Sigmoid colon (tissue), 7 donors: ENCODE measurements around the gene SHF. TPM values are rescaled to one million over a fixed set of nuclear protein-coding genes. Genes with fewer than 3 reads are reported as not detected.

Source experiments
- DNase-seq: peaks from one replicate; pipeline ENCODE4 v3.0.0-alpha.2; 2019
- H3K27ac ChIP-seq, 4 donors: fragments of 200-600 bp; sonication (generic); one replicate each; pipeline ENCODE4 v1.5.1; 2016 to 2019; ENCODE audit warnings: mild to moderate bottlenecking in 1 of 4
- H3K27me3 ChIP-seq, 3 donors: fragments of 200-600 bp; sonication (generic); one replicate each; pipeline ENCODE4 v1.5.1; 2019; ENCODE audit warnings: mild to moderate bottlenecking in 1 of 3
- H3K36me3 ChIP-seq, 4 donors: fragments of 200-600 bp; sonication (generic); one replicate each; pipeline ENCODE4 v1.5.1; 2016 to 2019
- H3K4me1 ChIP-seq, 4 donors: fragments of 200-600 bp; sonication (generic); one replicate each; pipeline ENCODE4 v1.5.1; 2017 to 2019
- H3K4me3 ChIP-seq, 4 donors: fragments of 200-600 bp; sonication (generic); one replicate each; pipeline ENCODE4 v1.5.1; 2017 to 2019; ENCODE audit warnings: mild to moderate bottlenecking in 2 of 4, moderate library complexity in 1 of 4
- H3K9me3 ChIP-seq, 4 donors: fragments of 200-600 bp in 3 of 4; sonication (generic) in 3 of 4; one replicate each; pipeline versions ENCODE4 v1.5.1 to v1.6.1; 2013 to 2019
- EP300 ChIP-seq, 4 donors: sonication (generic); formaldehyde crosslinking; IDR thresholded peaks; one replicate each; pipeline ENCODE4 v1.6.1; 2017; ENCODE audit warnings: antibody characterized with exemption in 4 of 4
- POLR2A ChIP-seq, 2 donors: fragments of 450-650 bp; IDR thresholded peaks; one replicate each; pipeline ENCODE4 v1.6.1; 2016; ENCODE audit warnings: antibody characterized with exemption in 2 of 2, mild to moderate bottlenecking in 2 of 2, moderate library complexity in 2 of 2
- POLR2AphosphoS5 ChIP-seq, 4 donors: sonication (generic); formaldehyde crosslinking; IDR thresholded peaks; one replicate each; pipeline ENCODE4 v1.6.1; 2017; ENCODE audit warnings: antibody characterized with exemption in 4 of 4
- WGBS, 2 donors: extraction: QIAGEN DNeasy Blood & Tissue Kit; methylation state at CpG; one replicate each; pipeline ENCODE4 v1.1.7; 2013; 5-methylcytosine and 5-hydroxymethylcytosine counted together
- intact Hi-C: fragments of 100-400 bp; cut with DNase I; formaldehyde crosslinking; loops from one replicate; pipeline ENCODE4 v1.15.1; 2023
- polyA plus RNA-seq, 3 donors: library from polyadenylated mRNA; stranded (reverse); fragments of 200-250 nt; gene quantifications; one replicate each; pipeline ENCODE4 v1.2.3, GENCODE V29; 2013
- total RNA-seq, 4 donors: library from RNA; depleted of rRNA; stranded (reverse); fragments of >200 nt; gene quantifications; one replicate each; pipeline ENCODE4 v1.1.0, GENCODE V29; 2016
- TF ChIP-seq, protein P1 (sequence below), 4 experiments: fragments of 450-650 bp in 3 of 4; fragments of 200-600 bp in 1 of 4; IDR thresholded peaks; one replicate each; pipeline ENCODE4 v1.5.1; 2016 to 2019; ENCODE audit warnings: antibody characterized with exemption in 4 of 4, mild to moderate bottlenecking in 3 of 4, moderate library complexity in 2 of 4
- donor health status: healthy with polysubstance abuse.
- donor health status: Bipolar disorder and iron deficiency.
- donor health status: healthy.

The SHF gene
- total and polyA plus RNA-seq, 7 donors, result 3.5 to 28.5 (median 13.2) TPM

DNA sequence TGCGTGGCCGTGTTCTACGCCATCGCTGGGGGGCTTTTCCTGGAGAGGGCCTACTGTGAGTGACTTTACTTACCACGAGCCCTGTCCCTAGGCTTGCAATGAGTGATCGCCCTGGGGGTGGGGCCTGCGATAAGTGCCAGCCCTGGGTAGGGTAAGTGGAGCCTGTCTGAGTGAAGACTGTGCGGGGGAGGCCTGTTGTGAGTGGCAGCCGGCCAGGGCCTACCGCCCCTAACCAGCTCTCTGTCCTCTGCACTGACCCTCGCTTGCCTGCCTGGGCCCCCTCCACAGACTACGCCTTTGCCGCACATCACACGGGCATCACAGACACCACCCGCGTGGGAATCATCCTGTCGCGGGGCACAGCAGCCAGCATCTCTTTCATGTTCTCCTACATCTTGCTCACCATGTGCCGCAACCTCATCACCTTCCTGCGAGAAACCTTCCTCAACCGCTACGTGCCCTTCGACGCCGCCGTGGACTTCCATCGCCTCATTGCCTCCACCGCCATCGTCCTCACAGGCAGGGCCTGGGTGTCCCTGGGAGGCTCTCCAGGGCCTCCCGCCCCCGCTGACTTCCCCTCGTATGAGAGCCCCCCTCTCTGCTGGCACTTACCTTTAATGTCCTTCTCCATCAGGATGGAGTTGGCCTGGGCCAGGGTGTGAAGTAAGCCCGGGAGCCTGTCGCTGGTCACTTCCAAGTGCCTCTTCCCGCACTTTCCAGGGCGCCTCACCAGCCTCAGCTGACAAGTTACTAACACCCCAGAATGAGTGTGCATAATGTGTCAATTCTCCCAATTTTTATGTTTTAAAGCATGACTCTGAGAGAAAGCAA lies 35.6 kb downstream of the SHF start:
- Histone ChIP-seq H3K4me3 (no peak overlapping the region), H3K27ac (no peak overlapping the region), H3K9me3 (no peaks in the 10 kb centered on the region), H3K36me3 (peaks cover 0 to 7% (median 0%) of the 10 kb centered on the region in 4 donors), H3K4me1 (no peaks in the 10 kb centered on the region), H3K27me3 (no peaks in the 10 kb centered on the region)
- intact Hi-C loops, result no loop called here
- WGBS, 2 donors, result 96% methylated on average over 36 of the region's 36 CpGs
- no peak for TF ChIP-seq POLR2A (IDR thresholded peaks at IDR 0.05)
- TF ChIP-seq POLR2AphosphoS5 (IDR thresholded peaks at IDR 0.05), result no peak
- TF ChIP-seq, protein P1, sequence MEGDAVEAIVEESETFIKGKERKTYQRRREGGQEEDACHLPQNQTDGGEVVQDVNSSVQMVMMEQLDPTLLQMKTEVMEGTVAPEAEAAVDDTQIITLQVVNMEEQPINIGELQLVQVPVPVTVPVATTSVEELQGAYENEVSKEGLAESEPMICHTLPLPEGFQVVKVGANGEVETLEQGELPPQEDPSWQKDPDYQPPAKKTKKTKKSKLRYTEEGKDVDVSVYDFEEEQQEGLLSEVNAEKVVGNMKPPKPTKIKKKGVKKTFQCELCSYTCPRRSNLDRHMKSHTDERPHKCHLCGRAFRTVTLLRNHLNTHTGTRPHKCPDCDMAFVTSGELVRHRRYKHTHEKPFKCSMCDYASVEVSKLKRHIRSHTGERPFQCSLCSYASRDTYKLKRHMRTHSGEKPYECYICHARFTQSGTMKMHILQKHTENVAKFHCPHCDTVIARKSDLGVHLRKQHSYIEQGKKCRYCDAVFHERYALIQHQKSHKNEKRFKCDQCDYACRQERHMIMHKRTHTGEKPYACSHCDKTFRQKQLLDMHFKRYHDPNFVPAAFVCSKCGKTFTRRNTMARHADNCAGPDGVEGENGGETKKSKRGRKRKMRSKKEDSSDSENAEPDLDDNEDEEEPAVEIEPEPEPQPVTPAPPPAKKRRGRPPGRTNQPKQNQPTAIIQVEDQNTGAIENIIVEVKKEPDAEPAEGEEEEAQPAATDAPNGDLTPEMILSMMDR (IDR thresholded peaks at IDR 0.05), result no peak
- TF ChIP-seq EP300 (IDR thresholded peaks at IDR 0.05), result no peak
- DNase-seq, result no peak

DNA sequence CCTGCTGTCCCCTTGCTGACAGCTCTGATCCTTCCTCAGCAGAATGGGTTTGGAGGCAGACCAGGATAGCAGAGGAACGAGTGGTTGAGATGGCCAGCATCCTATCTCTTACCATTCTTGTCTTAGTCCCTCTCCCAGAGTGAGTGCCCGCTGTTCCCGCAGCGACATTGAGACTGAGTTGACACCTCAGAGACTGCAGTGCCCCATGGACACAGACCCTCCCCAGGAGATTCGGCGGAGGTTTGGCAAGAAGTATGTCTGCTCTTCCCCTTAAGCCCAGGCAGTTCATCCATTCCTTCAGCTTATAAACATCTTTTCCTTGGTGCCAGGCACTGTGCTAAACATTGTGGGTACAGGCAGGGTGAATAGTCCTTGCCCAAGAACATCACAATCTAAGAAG lies 36.8 kb downstream of the SHF start:
- TF ChIP-seq EP300 (IDR thresholded peaks at IDR 0.05) (no peak), POLR2A (IDR thresholded peaks at IDR 0.05) (no peak), POLR2AphosphoS5 (IDR thresholded peaks at IDR 0.05) (no peak)
- TF ChIP-seq, protein P1 (IDR thresholded peaks at IDR 0.05), result no peak
- WGBS, 2 donors, result 97 to 98% methylated on average over 6 of the region's 6 CpGs
- Histone ChIP-seq H3K9me3 (no peaks in the 10 kb centered on the region), H3K4me1 (no peaks in the 10 kb centered on the region), H3K27ac (no peak overlapping the region), H3K36me3 (peaks cover 0 to 7% (median 0%) of the 10 kb centered on the region in 4 donors), H3K4me3 (no peak overlapping the region), H3K27me3 (no peaks in the 10 kb centered on the region)
- intact Hi-C loops, result no loop called here
- no peak for DNase-seq

DNA sequence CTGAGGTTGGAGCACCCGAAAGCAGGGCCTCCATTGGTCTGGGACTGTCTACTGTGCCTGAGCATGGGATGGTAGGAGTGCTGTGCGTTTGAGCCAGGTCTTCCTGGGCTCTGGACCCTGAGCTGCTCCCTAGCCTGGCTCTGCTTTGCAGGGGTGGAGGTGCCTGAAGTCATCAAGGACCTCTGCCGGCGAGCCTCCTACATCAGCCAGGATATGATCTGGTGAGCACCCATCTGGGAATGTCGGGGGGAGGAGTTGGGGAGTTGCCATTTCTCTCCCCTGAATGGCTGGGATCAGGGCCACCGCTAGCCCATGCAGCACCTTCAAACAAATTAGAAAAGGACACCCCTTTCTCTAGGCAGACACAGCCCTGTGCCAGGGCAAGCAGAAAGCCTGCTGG lies 37.3 kb downstream of the SHF start:
- no peak overlapping the region for H3K4me3 ChIP-seq
- no peaks in the 10 kb centered on the region for H3K9me3 ChIP-seq
- H3K27ac ChIP-seq, result no peak overlapping the region
- 89 to 92% methylated on average over 6 of the region's 6 CpGs for WGBS, 2 donors
- no peaks in the 10 kb centered on the region for H3K4me1 ChIP-seq
- peaks cover 0 to 7% (median 0%) of the 10 kb centered on the region in 4 donors for H3K36me3 ChIP-seq
- intact Hi-C loops, result no loop called here
- H3K27me3 ChIP-seq, result no peaks in the 10 kb centered on the region
- TF ChIP-seq, protein P1 (IDR thresholded peaks at IDR 0.05), result no peak
- no peak for TF ChIP-seq POLR2A (IDR thresholded peaks at IDR 0.05)
- no peak for TF ChIP-seq POLR2AphosphoS5 (IDR thresholded peaks at IDR 0.05)
- no peak for DNase-seq

DNA sequence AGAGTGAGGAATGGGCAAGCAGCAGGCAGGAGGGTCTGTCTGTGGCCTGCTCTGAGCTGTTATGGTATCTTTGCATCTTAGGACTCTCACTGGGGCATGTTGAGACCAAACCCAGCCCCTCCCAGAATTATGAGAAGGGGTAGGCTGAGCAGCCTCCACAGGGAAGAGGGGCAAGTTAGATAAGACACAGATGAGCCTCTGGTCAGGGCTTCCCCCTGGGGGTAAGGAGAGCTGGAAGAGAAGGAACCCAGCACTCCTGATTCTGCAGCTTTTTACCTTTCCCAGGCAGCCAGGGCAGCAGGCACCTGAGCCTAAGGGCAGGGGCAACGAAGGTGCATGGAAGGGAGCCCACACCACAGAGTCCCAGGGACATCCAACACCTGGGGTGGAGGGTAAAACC lies 38.7 kb downstream of the SHF start:
- Histone ChIP-seq H3K36me3 (peaks cover 0 to 7% (median 0%) of the 10 kb centered on the region in 4 donors), H3K9me3 (no peaks in the 10 kb centered on the region), H3K4me3 (no peak overlapping the region), H3K27me3 (no peaks in the 10 kb centered on the region), H3K27ac (no peak overlapping the region), H3K4me1 (no peaks in the 10 kb centered on the region)
- no peak for TF ChIP-seq POLR2A (IDR thresholded peaks at IDR 0.05)
- TF ChIP-seq, protein P1 (IDR thresholded peaks at IDR 0.05), result no peak
- no peak for TF ChIP-seq EP300 (IDR thresholded peaks at IDR 0.05)
- no peak for TF ChIP-seq POLR2AphosphoS5 (IDR thresholded peaks at IDR 0.05)
- no peak for DNase-seq
- 77 to 78% methylated on average over 1 of the region's 1 CpG for WGBS, 2 donors
- intact Hi-C loops, result no loop called here
